ENCODE measurements around the gene CPN2. TPM values are rescaled to one million over a fixed set of nuclear protein-coding genes. Genes with fewer than 3 reads are reported as not detected.

Gene CPN2
- total RNA-seq, 4 donors from 2014 or later: not detected

- TF ChIP-seq POLR2A (IDR thresholded peaks at IDR 0.05): no peak
- no peak for TF ChIP-seq EP300 (IDR thresholded peaks at IDR 0.05)
- TF ChIP-seq CTCF (IDR thresholded peaks at IDR 0.05): no peak
- H3K27ac ChIP-seq: no peak overlapping the region
- no peaks in the 10 kb centered on the region for H3K36me3 ChIP-seq
- H3K9me3 ChIP-seq: no peaks in the 10 kb centered on the region
- no peak overlapping the region for H3K4me3 ChIP-seq
- WGBS, 2 donors: 62 to 69% methylated on average over 9 of the region's 9 CpGs
- peaks cover 0 to 10% (median 0%) of the 10 kb centered on the region in 4 donors for H3K4me1 ChIP-seq
- peaks cover 0 to 14% of the 10 kb centered on the region in 2 donors for H3K27me3 ChIP-seq
- DNase-seq (ENCODE audit: low spot score in 2 of 2): no peak
Observed at GRCh38 chr3:194379651-194380050, 28.5 kb upstream of the CPN2 start.

- no peaks in the 10 kb centered on the region for H3K36me3 ChIP-seq
- H3K27ac ChIP-seq: no peak overlapping the region
- no peak overlapping the region for H3K4me3 ChIP-seq
- peaks cover 0 to 10% (median 0%) of the 10 kb centered on the region in 4 donors for H3K4me1 ChIP-seq
- H3K27me3 ChIP-seq: peaks cover 0 to 14% of the 10 kb centered on the region in 2 donors
- no peaks in the 10 kb centered on the region for H3K9me3 ChIP-seq
- no peak for DNase-seq (ENCODE audit: low spot score in 2 of 2)
- no peak for TF ChIP-seq CTCF (IDR thresholded peaks at IDR 0.05)
- TF ChIP-seq EP300 (IDR thresholded peaks at IDR 0.05): no peak
- TF ChIP-seq POLR2A (IDR thresholded peaks at IDR 0.05): no peak
- WGBS, 2 donors: 86% methylated on average over 6 of the region's 6 CpGs
Observed at GRCh38 chr3:194379231-194379630, 28.1 kb upstream of the CPN2 start.

- TF ChIP-seq POLR2A (IDR thresholded peaks at IDR 0.05): no peak
- no peak for TF ChIP-seq EP300 (IDR thresholded peaks at IDR 0.05)
- TF ChIP-seq CTCF (IDR thresholded peaks at IDR 0.05): no peak
- Histone ChIP-seq H3K27ac (no peak overlapping the region), H3K36me3 (no peaks in the 10 kb centered on the region), H3K9me3 (no peaks in the 10 kb centered on the region), H3K27me3 (peaks cover 0 to 14% of the 10 kb centered on the region in 2 donors), H3K4me1 (peaks cover 0 to 10% (median 0%) of the 10 kb centered on the region in 4 donors), H3K4me3 (no peak overlapping the region)
- WGBS, 2 donors: 97% methylated on average over 1 of the region's 1 CpG
- DNase-seq (ENCODE audit: low spot score in 2 of 2): no peak
Observed at GRCh38 chr3:194377708-194378107, 26.6 kb upstream of the CPN2 start.

- 74 to 78% methylated on average over 10 of the region's 10 CpGs for WGBS, 2 donors
- H3K27me3 ChIP-seq: peaks cover 0 to 10% of the 10 kb centered on the region in 2 donors
- TF ChIP-seq EP300 (IDR thresholded peaks at IDR 0.05): no peak
- no peaks in the 10 kb centered on the region for H3K9me3 ChIP-seq
- H3K4me3 ChIP-seq: no peak overlapping the region
- no peaks in the 10 kb centered on the region for H3K36me3 ChIP-seq
- H3K4me1 ChIP-seq: peaks cover 0 to 5% (median 0%) of the 10 kb centered on the region in 4 donors
- DNase-seq (ENCODE audit: low spot score in 2 of 2): no peak
- no peak overlapping the region for H3K27ac ChIP-seq
Observed at GRCh38 chr3:194376241-194376560, 25.1 kb upstream of the CPN2 start.

- no peak overlapping the region for H3K4me3 ChIP-seq
- peaks cover 0 to 10% of the 10 kb centered on the region in 2 donors for H3K27me3 ChIP-seq
- peaks cover 0 to 5% (median 0%) of the 10 kb centered on the region in 4 donors for H3K4me1 ChIP-seq
- no peak for DNase-seq (ENCODE audit: low spot score in 2 of 2)
- TF ChIP-seq EP300 (IDR thresholded peaks at IDR 0.05): no peak
- TF ChIP-seq CTCF (IDR thresholded peaks at IDR 0.05): no peak
- no peak for TF ChIP-seq POLR2A (IDR thresholded peaks at IDR 0.05)
- no peak overlapping the region for H3K27ac ChIP-seq
- no peaks in the 10 kb centered on the region for H3K36me3 ChIP-seq
- H3K9me3 ChIP-seq: no peaks in the 10 kb centered on the region
- WGBS, 2 donors: 54 to 57% methylated on average over 15 of the region's 15 CpGs
Observed at GRCh38 chr3:194375473-194376240, 24.5 kb upstream of the CPN2 start.

Measured in tibial nerve (tissue), 4 donors.